Measurements from ENCODE around the gene RBM14. TPM values are rescaled to one million over a fixed set of nuclear protein-coding genes. Genes with fewer than 3 reads are reported as not detected.

The RBM14 gene
- total and polyA plus RNA-seq, 2 of the 4 experiments (the other 2 are of a cell fraction), result 9.3 to 31.1 TPM

DNA sequence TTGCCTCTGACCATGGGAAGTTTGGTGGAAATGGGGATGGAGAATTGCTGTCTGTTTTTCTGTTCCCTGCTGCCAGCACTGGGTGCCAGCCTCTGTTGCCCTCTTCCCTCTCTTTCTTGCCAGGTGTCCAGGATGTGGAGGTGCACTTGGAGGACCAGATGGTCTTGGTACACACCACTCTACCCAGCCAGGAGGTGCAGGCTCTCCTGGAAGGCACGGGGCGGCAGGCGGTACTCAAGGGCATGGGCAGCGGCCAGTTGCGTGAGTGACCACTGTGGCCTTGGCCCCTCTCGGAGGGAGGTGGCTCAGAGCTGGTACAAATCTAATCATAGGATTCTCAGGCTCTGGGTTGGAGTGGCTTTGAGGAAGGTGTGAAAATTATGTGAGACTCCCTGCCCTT lies 17.4 kb upstream of the RBM14 start:
- peaks cover 21 to 56% of the 10 kb centered on the region in 2 experiments; a peak in 3 of 4 replicates for H3K79me1 ChIP-seq (ENCODE audit: low read depth in 1 of 2, low read length in 2 of 2)
- CTCF ChIA-PET, result no interaction called here
- no peak for DNase-seq
- H4K8ac ChIP-seq (ENCODE audit: low read depth in 2 of 2, low read length in 2 of 2), result no peak overlapping the region
- peaks cover 17% of the 10 kb centered on the region for H3K4me1 ChIP-seq (ENCODE audit: control insufficient read depth, insufficient read depth, low read length)
- in situ Hi-C loops (cut with MboI; ENCODE audit: low sequenced_read_pairs), result no loop called here
- POLR2A ChIA-PET (ENCODE audit: unreplicated experiment), result interaction anchor here (0.8 kb wide), 1 partner anchor 17 kb away, joined by 3 read pairs; the partner anchor contains the start of gene RBM14
- H3K56ac ChIP-seq (ENCODE audit: extremely low read depth, insufficient read depth, low read length), result no peak overlapping the region
- no peak overlapping the region for H3K9ac ChIP-seq (ENCODE audit: low read depth, low read length)
- WGBS, 2 experiments (ENCODE audit: extremely low coverage in 2 of 2, insufficient read length in 1 of 2), result no CpG with 5 or more reads among the region's 6 CpGs
- BruUV-seq (replicated peaks), result no TSS peak
- no peak overlapping the region for H3K18ac ChIP-seq (ENCODE audit: low read depth, low read length)
- no peak overlapping the region for H3K23ac ChIP-seq (ENCODE audit: low read depth, low read length)
- intact Hi-C loops (cut with micrococcal nuclease), result no loop called here
- no peak overlapping the region for H2BK5ac ChIP-seq (ENCODE audit: low read depth, low read length, poor library complexity, severe bottlenecking)
- H3K27ac ChIP-seq (ENCODE audit: insufficient read depth, low read length), result no peak overlapping the region
- H2AK9ac ChIP-seq (replicated peaks; ENCODE audit: low read depth, low read length, poor library complexity), result no peak overlapping the region
- H3K27me3 ChIP-seq (ENCODE audit: control insufficient read depth, insufficient read depth, low read length), result no peaks in the 10 kb centered on the region
- ATAC-seq (ENCODE audit: low read depth), result no peak
- H2BK20ac ChIP-seq (ENCODE audit: low read depth, low read length), result no peak overlapping the region
- no peak overlapping the region for H3K4me3 ChIP-seq (ENCODE audit: insufficient read depth, low read depth, low read length)
- H2BK120ac ChIP-seq (ENCODE audit: low read depth, low read length), result no peak overlapping the region
- no peak overlapping the region for H2AK5ac ChIP-seq (ENCODE audit: low read depth, low read length)
- dilution Hi-C loops (cut with HindIII; ENCODE audit: low sequenced_read_pairs, unreplicated experiment), result no loop called here
- H3K14ac ChIP-seq (replicated peaks; ENCODE audit: low read depth, low read length), result no peak overlapping the region
- H4K91ac ChIP-seq (ENCODE audit: insufficient read depth, low read depth, low read length), result no peak overlapping the region
- H3K9me1 ChIP-seq (ENCODE audit: insufficient read depth, low read length), result peaks cover 34% of the 10 kb centered on the region
- no peak overlapping the region for H3K4me2 ChIP-seq (ENCODE audit: low read depth, low read length)
- no peak overlapping the region for H2BK15ac ChIP-seq (ENCODE audit: low read depth, low read length)
- H3K4ac ChIP-seq (ENCODE audit: low read depth, low read length), result no peak overlapping the region
- no peaks in the 10 kb centered on the region for H3K9me3 ChIP-seq (ENCODE audit: control insufficient read depth, insufficient read depth, low read length)
- peaks cover 25% of the 10 kb centered on the region for H4K20me1 ChIP-seq (ENCODE audit: insufficient read depth, low read length)
- no peak overlapping the region for H2AFZ ChIP-seq (replicated peaks; ENCODE audit: low read length, poor library complexity)
- no peak for TF ChIP-seq CHD1 (IDR thresholded peaks at IDR 0.05; ENCODE audit: low read depth, low read length)
- no peak overlapping the region for H4K5ac ChIP-seq (ENCODE audit: low read depth, low read length)
- peaks cover 24% of the 10 kb centered on the region for H3K36me3 ChIP-seq (ENCODE audit: control insufficient read depth, insufficient read depth, low read length)

Data from IMR-90 (cell line).